CD4-positive, alpha-beta memory T cell (primary cell): Measurements from ENCODE around the gene PPP2R1B. TPM values are rescaled to one million over a fixed set of nuclear protein-coding genes. Genes with fewer than 3 reads are reported as not detected.

Source experiments
- CTCF ChIA-PET: fragments of 350-600 bp; sonication (Branson Sonifier 250); formaldehyde crosslinking; loops from one replicate; lab custom pipeline; 2021; ENCODE audit warnings: inconsistent platforms; ENCODE audit not compliant: partially characterized antibody; lab: Charles Lee
- POLR2A ChIA-PET: fragments of 350-600 bp; sonication (Branson Sonifier 250); formaldehyde crosslinking; loops from one replicate; lab custom pipeline; 2021; ENCODE audit not compliant: partially characterized antibody; lab: Charles Lee
- DNase-seq, 5 donors: peaks; one replicate each; pipeline versions ENCODE4 v3.0.0 to v3.0.0-alpha.2; 2020 to 2022; ENCODE audit warnings: mixed read lengths in 1 of 5
- H3K27ac ChIP-seq: one replicate; pipeline ENCODE4 v1.7.0; 2013; ENCODE audit warnings: low read depth, low read length
- H3K27me3 ChIP-seq: 2 replicates; pipeline ENCODE4 v1.7.0; 2013; ENCODE audit warnings: mild to moderate bottlenecking, low read length, moderate library complexity; ENCODE audit not compliant: insufficient read depth
- H3K36me3 ChIP-seq: 2 replicates; pipeline ENCODE4 v1.7.0; 2013; ENCODE audit warnings: mild to moderate bottlenecking, low read length, moderate library complexity; ENCODE audit not compliant: insufficient read depth
- H3K4me1 ChIP-seq: 2 replicates; pipeline ENCODE4 v1.7.0; 2013; ENCODE audit warnings: mild to moderate bottlenecking, low read length, moderate library complexity; ENCODE audit not compliant: insufficient read depth
- H3K4me3 ChIP-seq, 2 donors: one replicate each; pipeline ENCODE4 v1.7.0; 2013; ENCODE audit warnings: low read length in 2 of 2, mild to moderate bottlenecking in 1 of 2
- H3K9me3 ChIP-seq, 2 donors: one replicate each; pipeline ENCODE4 v1.7.0; 2013; ENCODE audit warnings: low read length in 2 of 2, control low read depth in 1 of 2; ENCODE audit not compliant: control insufficient read depth in 1 of 2
- H3K27ac Mint-ChIP-seq, 7 donors: one replicate each; pipeline ENCODE4 v1.8.0; 2020 to 2021; ENCODE audit warnings: mixed read lengths in 7 of 7, mild to moderate bottlenecking in 6 of 7, inconsistent platforms in 3 of 7, moderate library complexity in 3 of 7
- H3K27me3 Mint-ChIP-seq, 2 donors: one replicate each; pipeline ENCODE4 v1.8.0; 2020 to 2021; ENCODE audit warnings: mixed read lengths in 2 of 2
- H3K36me3 Mint-ChIP-seq, 2 donors: one replicate each; pipeline ENCODE4 v1.8.0; 2020 to 2021; ENCODE audit warnings: mixed read lengths in 2 of 2, inconsistent platforms in 1 of 2, mild to moderate bottlenecking in 1 of 2
- H3K4me1 Mint-ChIP-seq, 4 donors: one replicate each; pipeline ENCODE4 v1.8.0; 2020 to 2021; ENCODE audit warnings: mixed read lengths in 4 of 4, mild to moderate bottlenecking in 1 of 4
- H3K4me3 Mint-ChIP-seq, 8 donors: one replicate each; pipeline ENCODE4 v1.8.0; 2020 to 2021; ENCODE audit warnings: mixed read lengths in 8 of 8, mild to moderate bottlenecking in 7 of 8, moderate library complexity in 6 of 8, inconsistent platforms in 3 of 8
- H3K9me3 Mint-ChIP-seq, 8 donors: one replicate each; pipeline ENCODE4 v1.8.0; 2020 to 2021; ENCODE audit warnings: mixed read lengths in 8 of 8, mild to moderate bottlenecking in 5 of 8, inconsistent platforms in 3 of 8, moderate library complexity in 1 of 8
- intact Hi-C: fragments of 100-400 bp; cut with micrococcal nuclease; formaldehyde crosslinking; loops from one replicate; pipeline ENCODE4 v1.15.1; 2023
- polyA plus RNA-seq, 2 donors: library from polyadenylated mRNA; unstranded; fragments of 300-500 nt; fragmentation: Illumina TruSeq; gene quantifications; one replicate each; pipeline ENCODE4 v1.2.3, GENCODE V29; 2021
- total RNA-seq, 2 experiments: library from RNA; stranded (reverse); gene quantifications; one replicate each; pipeline ENCODE4 v1.2.3, GENCODE V29; 2021

PPP2R1B gene
- total and polyA plus RNA-seq, 4 experiments from 2014 or later: 18.4 to 39.1 (median 33.4) TPM

DNA sequence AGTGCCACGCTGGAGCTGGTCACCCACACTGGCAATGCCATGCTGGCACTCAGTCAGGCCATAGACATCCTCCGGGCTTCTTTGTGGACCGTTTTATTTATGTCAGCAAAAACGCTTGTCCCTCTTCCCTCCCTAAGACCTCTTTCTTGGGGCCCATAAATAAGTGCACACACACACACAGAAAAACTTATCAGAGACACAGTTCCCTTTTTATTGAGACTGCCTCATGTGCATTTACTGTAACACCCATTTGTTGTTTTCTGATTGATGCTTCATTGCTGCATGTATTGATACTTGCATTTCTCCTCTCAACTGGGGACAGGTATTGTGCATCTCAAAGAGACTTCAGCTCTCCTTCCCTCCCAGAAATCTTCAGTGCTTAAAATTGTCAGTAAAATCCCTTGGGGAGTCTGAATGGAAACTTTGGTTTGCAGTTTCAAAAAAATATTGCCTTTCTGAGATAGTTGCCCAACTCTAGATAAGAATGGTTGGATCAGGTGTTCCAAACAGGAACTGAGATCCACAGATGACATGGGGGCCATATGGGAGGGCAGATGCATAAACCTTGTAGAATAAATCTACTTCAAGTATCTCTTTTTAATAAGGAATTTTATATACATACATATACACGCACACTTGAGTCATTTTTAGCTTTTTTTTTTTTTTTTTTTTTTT is 50.9 kb downstream of the PPP2R1B start:
- Histone ChIP-seq H3K4me1 (no peaks in the 10 kb centered on the region), H3K36me3 (peaks cover 19% of the 10 kb centered on the region), H3K27me3 (no peaks in the 10 kb centered on the region), H3K27ac (no peak overlapping the region), H3K4me3 (no peak overlapping the region), H3K9me3 (no peaks in the 10 kb centered on the region)
- H3K4me1 Mint-ChIP-seq: peaks cover 3 to 9% (median 5%) of the 10 kb centered on the region in 4 donors
- POLR2A ChIA-PET: interaction anchor here (0.6 kb wide), 1 partner anchor 127 kb away, joined by 3 read pairs; no protein-coding TSS in a partner anchor
- no peaks in the 10 kb centered on the region for H3K9me3 Mint-ChIP-seq
- no peak for DNase-seq
- intact Hi-C loops: no loop called here
- H3K4me3 Mint-ChIP-seq: no peak overlapping the region
- CTCF ChIA-PET: no interaction called here
- peaks cover 51 to 60% of the 10 kb centered on the region in 2 donors for H3K36me3 Mint-ChIP-seq
- no peaks in the 10 kb centered on the region for H3K27me3 Mint-ChIP-seq
- peak overlapping the region in 4 of 7 donors; percentile 31 to 57 (median 45) for H3K27ac Mint-ChIP-seq

DNA sequence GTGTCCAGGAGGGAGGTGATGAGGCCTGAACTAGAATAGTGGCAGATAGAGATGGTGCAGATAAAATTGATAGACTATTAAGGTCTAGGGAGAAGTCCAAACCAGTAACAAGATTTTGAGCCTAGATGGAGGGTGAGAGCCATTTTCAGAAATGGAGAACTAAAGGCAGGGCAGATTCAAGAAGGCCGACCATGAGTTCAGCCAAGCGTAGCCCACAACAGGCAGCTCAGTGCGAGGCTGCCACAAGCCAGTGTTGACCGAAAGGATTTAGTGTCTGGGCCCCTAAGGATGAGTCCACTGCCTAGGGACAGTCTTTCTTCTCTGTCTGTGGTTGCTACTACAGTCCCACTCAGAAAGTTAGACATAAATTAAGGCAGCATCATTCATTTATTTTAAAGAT is 51.7 kb downstream of the PPP2R1B start:
- no peak for DNase-seq
- POLR2A ChIA-PET: interaction anchor here (0.6 kb wide), 1 partner anchor 127 kb away, joined by 3 read pairs; no protein-coding TSS in a partner anchor

DNA sequence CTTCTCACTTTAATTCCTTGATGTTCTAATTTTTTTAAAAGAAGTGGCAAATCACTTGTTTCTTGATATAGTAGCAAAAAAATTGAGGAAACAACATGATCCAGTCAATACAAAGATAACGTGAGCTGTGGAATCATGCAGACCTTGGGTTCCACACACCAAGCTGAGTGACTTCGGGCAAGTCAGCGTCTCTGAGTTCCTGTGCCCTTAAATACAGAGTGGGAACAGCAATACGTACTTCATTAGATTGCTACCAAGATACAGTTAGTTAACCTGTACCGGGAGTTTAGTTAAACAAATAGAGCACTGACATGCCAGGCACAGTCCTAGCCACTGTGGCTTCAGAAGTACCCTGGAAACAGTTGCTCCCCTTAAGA is 58.5 kb downstream of the PPP2R1B start:
- Mint-ChIP-seq H3K9me3 (peaks cover 0 to 1% (median 0%) of the 10 kb centered on the region in 8 donors), H3K27ac (no peak overlapping the region), H3K4me3 (no peak overlapping the region), H3K36me3 (peaks cover 41 to 69% of the 10 kb centered on the region in 2 donors), H3K4me1 (no peaks in the 10 kb centered on the region), H3K27me3 (no peaks in the 10 kb centered on the region)
- ChIA-PET POLR2A (no interaction called here), CTCF (no interaction called here)
- H3K9me3 ChIP-seq: no peaks in the 10 kb centered on the region
- no peaks in the 10 kb centered on the region for H3K27me3 ChIP-seq
- H3K4me3 ChIP-seq: no peak overlapping the region
- peaks cover 20% of the 10 kb centered on the region for H3K36me3 ChIP-seq
- H3K4me1 ChIP-seq: no peaks in the 10 kb centered on the region
- no peak for DNase-seq
- intact Hi-C loops: no loop called here
- no peak overlapping the region for H3K27ac ChIP-seq

More for the DNA sequence above, 51.7 kb downstream of the PPP2R1B start:
- Mint-ChIP-seq H3K36me3 (peaks cover 46 to 58% of the 10 kb centered on the region in 2 donors), H3K4me3 (no peak overlapping the region), H3K27me3 (no peaks in the 10 kb centered on the region), H3K4me1 (peaks cover 3 to 9% (median 5%) of the 10 kb centered on the region in 4 donors), H3K9me3 (no peaks in the 10 kb centered on the region), H3K27ac (peak overlapping the region in 2 of 7 donors; percentile 17 to 32)
- Histone ChIP-seq H3K27ac (no peak overlapping the region), H3K9me3 (no peaks in the 10 kb centered on the region), H3K4me1 (no peaks in the 10 kb centered on the region), H3K36me3 (peaks cover 11% of the 10 kb centered on the region), H3K27me3 (no peaks in the 10 kb centered on the region), H3K4me3 (no peak overlapping the region)
- intact Hi-C loops: no loop called here
- CTCF ChIA-PET: no interaction called here

DNA sequence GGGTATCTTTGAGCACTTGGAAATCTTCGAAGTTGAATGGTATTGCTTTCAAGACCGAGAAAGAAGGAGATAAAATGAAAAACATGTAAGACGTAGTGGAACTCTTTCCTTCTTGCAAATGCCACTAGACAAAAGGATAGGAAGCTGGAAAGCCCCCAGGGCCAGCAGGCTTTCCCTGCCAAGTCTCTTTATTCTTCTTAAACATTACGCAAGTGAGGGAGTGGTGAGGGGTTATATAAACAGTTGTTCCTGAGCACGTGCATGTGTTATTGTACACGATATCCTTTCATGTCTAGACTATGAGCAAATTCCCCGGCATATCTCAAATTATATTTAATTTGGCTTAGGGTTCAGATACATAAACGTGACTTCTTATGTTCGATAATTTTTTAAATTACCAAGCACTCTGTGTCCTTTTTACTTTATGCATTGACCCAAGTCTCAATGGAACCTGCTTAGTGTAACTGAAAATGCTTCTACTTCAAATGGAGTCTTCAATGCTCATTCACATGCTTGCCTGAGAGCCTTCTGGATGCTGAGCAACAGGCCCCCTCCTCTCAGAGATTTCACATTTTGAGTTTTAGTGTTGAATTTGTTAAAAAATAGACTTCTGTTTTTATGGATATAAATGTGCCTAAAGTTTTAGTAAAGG is 59.0 kb downstream of the PPP2R1B start:
- POLR2A ChIA-PET: no interaction called here
- intact Hi-C loops: no loop called here
- H3K9me3 ChIP-seq: no peaks in the 10 kb centered on the region
- Mint-ChIP-seq H3K4me3 (no peak overlapping the region), H3K4me1 (no peaks in the 10 kb centered on the region), H3K27me3 (no peaks in the 10 kb centered on the region), H3K36me3 (peaks cover 39 to 66% of the 10 kb centered on the region in 2 donors), H3K27ac (no peak overlapping the region), H3K9me3 (peaks cover 0 to 1% (median 0%) of the 10 kb centered on the region in 8 donors)
- CTCF ChIA-PET: no interaction called here
- peaks cover 16% of the 10 kb centered on the region for H3K36me3 ChIP-seq
- no peaks in the 10 kb centered on the region for H3K4me1 ChIP-seq
- no peak overlapping the region for H3K27ac ChIP-seq
- no peak for DNase-seq
- no peak overlapping the region for H3K4me3 ChIP-seq
- H3K27me3 ChIP-seq: no peaks in the 10 kb centered on the region

DNA sequence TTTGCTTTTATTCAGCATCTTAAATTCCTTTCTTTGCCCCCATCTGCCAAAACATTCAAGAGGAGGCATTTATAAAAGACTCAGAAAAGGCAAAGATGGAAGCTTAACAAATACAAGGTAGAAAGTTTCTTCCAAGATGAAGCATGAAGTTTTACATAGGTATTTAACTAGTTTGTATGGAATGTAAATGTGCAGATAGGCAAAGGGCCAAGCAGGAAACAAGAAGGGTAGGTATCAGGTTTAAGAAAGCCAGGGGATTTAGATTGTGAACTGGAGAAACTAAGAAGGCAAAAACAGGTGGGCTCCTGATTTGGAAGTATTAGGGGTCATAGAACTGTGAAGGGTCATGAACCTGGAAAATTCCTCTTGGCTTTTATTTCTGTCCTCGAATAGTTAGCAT is 62.6 kb downstream of the PPP2R1B start:
- Histone ChIP-seq H3K36me3 (peaks cover 14% of the 10 kb centered on the region), H3K4me1 (peaks cover 7% of the 10 kb centered on the region), H3K4me3 (no peak overlapping the region), H3K27ac (no peak overlapping the region), H3K9me3 (no peaks in the 10 kb centered on the region), H3K27me3 (no peaks in the 10 kb centered on the region)
- intact Hi-C loops: no loop called here
- H3K27me3 Mint-ChIP-seq: no peaks in the 10 kb centered on the region
- ChIA-PET POLR2A (no interaction called here), CTCF (no interaction called here)
- H3K4me1 Mint-ChIP-seq: peaks cover 5 to 6% (median 6%) of the 10 kb centered on the region in 4 donors
- no peak overlapping the region for H3K4me3 Mint-ChIP-seq
- H3K27ac Mint-ChIP-seq: no peak overlapping the region
- H3K9me3 Mint-ChIP-seq: peaks cover 0 to 1% (median 0%) of the 10 kb centered on the region in 8 donors
- H3K36me3 Mint-ChIP-seq: peaks cover 29 to 46% of the 10 kb centered on the region in 2 donors
- DNase-seq: no peak

DNA sequence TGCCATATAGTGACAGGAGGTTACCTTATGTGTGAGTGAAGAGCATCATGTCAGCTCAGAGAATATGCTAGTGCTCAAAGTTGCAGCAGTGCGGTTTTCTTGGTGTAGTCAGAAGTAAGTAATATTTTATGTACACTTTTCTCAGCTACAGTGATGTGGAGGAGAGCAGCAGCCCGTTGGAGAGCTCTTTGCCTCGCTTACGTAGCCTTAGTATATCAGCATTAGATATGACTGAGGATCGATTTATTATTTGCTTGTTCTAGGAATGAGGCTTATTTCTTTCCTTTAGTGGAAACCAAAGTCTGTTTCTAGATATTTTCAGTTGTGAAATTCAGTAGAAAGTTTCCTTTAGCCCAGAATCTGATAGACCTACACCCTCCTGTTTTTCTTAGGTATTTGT is 63.6 kb downstream of the PPP2R1B start:
- Mint-ChIP-seq H3K27me3 (no peaks in the 10 kb centered on the region), H3K4me1 (peaks cover 5 to 6% (median 6%) of the 10 kb centered on the region in 4 donors), H3K36me3 (peaks cover 29 to 44% of the 10 kb centered on the region in 2 donors), H3K9me3 (peaks cover 0 to 1% (median 0%) of the 10 kb centered on the region in 8 donors), H3K27ac (peak overlapping the region in 1 of 7 donors; percentile 22), H3K4me3 (no peak overlapping the region)
- no peak overlapping the region for H3K27ac ChIP-seq
- ChIA-PET POLR2A (no interaction called here), CTCF (no interaction called here)
- no peak overlapping the region for H3K4me3 ChIP-seq
- no peak for DNase-seq
- peaks cover 14% of the 10 kb centered on the region for H3K36me3 ChIP-seq
- no peaks in the 10 kb centered on the region for H3K9me3 ChIP-seq
- H3K4me1 ChIP-seq: peaks cover 7% of the 10 kb centered on the region
- intact Hi-C loops: no loop called here
- H3K27me3 ChIP-seq: no peaks in the 10 kb centered on the region

DNA sequence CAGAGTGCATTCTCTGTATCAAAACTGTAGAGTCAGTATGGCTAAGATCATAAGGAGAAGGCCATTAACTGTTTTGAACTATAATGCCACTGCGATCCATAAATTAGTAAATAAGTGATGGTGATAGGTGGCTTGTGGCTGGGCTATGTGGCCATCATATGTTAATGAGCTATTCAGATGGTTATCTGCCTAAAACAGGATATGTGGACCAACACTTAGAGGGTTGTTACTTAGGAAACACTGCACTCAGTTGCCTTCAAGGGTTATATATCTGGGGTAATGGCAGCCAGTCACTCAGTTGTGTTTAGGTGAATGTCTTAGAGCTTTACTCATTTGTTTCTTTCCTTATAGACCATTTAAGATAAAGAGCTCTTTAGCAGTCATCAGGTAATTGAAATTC is 66.0 kb downstream of the PPP2R1B start:
- no peak overlapping the region for H3K27ac ChIP-seq
- Mint-ChIP-seq H3K36me3 (peaks cover 24 to 27% of the 10 kb centered on the region in 2 donors), H3K27ac (no peak overlapping the region), H3K9me3 (peaks cover 0 to 1% (median 0%) of the 10 kb centered on the region in 8 donors), H3K4me3 (no peak overlapping the region), H3K27me3 (no peaks in the 10 kb centered on the region), H3K4me1 (peaks cover 5 to 6% (median 6%) of the 10 kb centered on the region in 4 donors)
- no peaks in the 10 kb centered on the region for H3K9me3 ChIP-seq
- H3K27me3 ChIP-seq: no peaks in the 10 kb centered on the region
- ChIA-PET POLR2A (no interaction called here), CTCF (no interaction called here)
- H3K4me3 ChIP-seq: no peak overlapping the region
- intact Hi-C loops: no loop called here
- DNase-seq: no peak
- peaks cover 6% of the 10 kb centered on the region for H3K36me3 ChIP-seq
- H3K4me1 ChIP-seq: peaks cover 7% of the 10 kb centered on the region
